NT2/D1 (cell line): ENCODE data around the gene C10orf95.

Experiments
- SUZ12 ChIP-seq: IDR thresholded peaks from 2 replicates; pipeline ENCODE4 v1.6.1; 2011; ENCODE audit not compliant: insufficient read length, insufficient read depth; ENCODE audit errors: extremely low read depth
- YY1 ChIP-seq: IDR thresholded peaks from 2 replicates; pipeline ENCODE4 v1.6.1; 2011; ENCODE audit not compliant: insufficient read length, insufficient read depth
- ZNF274 ChIP-seq: IDR thresholded peaks from 2 replicates; pipeline ENCODE4 v1.6.1; 2011; ENCODE audit warnings: mild to moderate bottlenecking, low read depth, low read length

GRCh38 chr10:102408131-102408727 lies 43.1 kb downstream of the C10orf95 start:
- TF ChIP-seq ZNF274 = no peak
- TF ChIP-seq SUZ12 = no peak
- TF ChIP-seq YY1 = no peak
